T-helper 2 cell treated with Interferon-gamma antibody and Interleukin-4, amounts not matched to agents 100 ng/mL and 5 ng/mL, for 36 hours (primary cell): ENCODE data around the gene MT1G. TPM values are rescaled to one million over a fixed set of nuclear protein-coding genes. Genes with fewer than 3 reads are reported as not detected.
"Not testable (repeated sequence)": the region's sequence is repeated elsewhere in the genome, so short reads cannot be mapped to it uniquely, and the experiment has no call there.

Experiments
- intact Hi-C: fragments of 100-400 bp; cut with micrococcal nuclease; formaldehyde crosslinking; loops from one replicate; pipeline ENCODE4 v1.15.1; 2023
- total RNA-seq: library from RNA; stranded (reverse); gene quantifications from 2 replicates; pipeline ENCODE4 v1.2.3, GENCODE V29; 2022

MT1G gene
- total RNA-seq, 1 donor from 2014 or later: 30.1 TPM

- intact Hi-C loops: loop anchor here (2.0 kb wide), 1 partner anchor 21 kb away; no protein-coding TSS in a partner anchor
Observed at GRCh38 chr16:56637814-56638750, 29.8 kb downstream of the MT1G start, which contains the start of gene MT1A. MT1A (plus strand) TSS chr16:56638666; CDS start chr16:56638739, 73 bp downstream.

- intact Hi-C loops: no loop called here
Observed at GRCh38 chr16:56636616-56637413, 31.1 kb downstream of the MT1G start.

GRCh38 chr16:56635441-56635967, 32.4 kb downstream of the MT1G start:
- intact Hi-C loops: no loop called here

DNA sequence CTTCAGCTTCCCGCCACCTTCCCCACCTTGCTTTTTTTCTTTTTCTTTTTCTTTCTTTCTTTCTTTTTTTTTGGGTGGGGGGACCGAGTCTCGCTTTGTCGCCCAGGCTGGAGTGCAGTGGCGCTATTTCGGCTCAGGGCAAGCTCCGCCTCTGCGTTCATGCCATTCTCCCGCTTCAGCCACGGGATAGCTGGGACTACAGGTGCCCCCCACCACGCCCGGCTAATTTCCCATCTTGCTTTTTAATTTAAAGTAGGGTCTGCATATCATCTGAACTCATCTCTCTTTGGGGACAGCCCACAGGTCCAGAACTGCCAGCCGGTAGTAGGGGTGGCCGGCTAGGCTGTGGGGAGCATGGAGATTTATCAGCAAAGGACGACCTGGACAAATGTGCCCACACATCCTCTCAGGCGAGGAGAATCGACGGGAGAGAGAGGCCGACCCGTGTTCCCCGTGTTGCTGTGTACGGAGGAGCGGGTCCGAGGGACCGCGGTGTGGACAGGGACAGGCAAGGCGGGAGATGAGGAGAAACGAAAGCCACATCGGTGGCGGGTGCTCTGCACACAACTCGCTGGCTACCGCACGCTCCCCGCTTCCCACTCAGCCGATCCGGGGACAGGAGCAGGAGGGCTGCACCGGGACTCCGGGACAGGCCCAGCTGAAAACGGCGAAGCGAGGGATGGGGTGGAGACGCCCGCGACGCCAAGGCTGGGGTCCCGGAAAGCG, 33.0 kb downstream of the MT1G start:
- intact Hi-C loops: no loop called here

DNA sequence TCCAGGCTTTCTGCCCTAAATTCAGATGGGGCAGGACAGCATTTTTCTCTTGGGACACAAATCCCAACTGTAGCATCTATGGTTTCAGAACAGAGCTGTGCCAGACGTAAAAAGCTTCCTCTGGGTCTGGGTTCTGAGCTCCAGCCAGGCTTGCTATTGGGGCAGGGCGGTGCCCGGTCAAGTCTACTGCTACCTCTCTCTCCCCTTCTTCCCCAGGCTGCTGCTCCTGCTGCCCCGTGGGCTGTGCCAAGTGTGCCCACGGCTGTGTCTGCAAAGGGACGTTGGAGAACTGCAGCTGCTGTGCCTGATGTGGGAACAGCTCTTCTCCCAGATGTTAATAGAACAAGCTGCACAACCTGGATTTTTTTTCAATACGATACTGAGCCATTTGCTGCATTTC, 34.3 kb downstream of the MT1G start:
- intact Hi-C loops: no loop called here

GRCh38 chr16:56632848-56633365, 35.0 kb downstream of the MT1G start:
- intact Hi-C loops: no loop called here

DNA sequence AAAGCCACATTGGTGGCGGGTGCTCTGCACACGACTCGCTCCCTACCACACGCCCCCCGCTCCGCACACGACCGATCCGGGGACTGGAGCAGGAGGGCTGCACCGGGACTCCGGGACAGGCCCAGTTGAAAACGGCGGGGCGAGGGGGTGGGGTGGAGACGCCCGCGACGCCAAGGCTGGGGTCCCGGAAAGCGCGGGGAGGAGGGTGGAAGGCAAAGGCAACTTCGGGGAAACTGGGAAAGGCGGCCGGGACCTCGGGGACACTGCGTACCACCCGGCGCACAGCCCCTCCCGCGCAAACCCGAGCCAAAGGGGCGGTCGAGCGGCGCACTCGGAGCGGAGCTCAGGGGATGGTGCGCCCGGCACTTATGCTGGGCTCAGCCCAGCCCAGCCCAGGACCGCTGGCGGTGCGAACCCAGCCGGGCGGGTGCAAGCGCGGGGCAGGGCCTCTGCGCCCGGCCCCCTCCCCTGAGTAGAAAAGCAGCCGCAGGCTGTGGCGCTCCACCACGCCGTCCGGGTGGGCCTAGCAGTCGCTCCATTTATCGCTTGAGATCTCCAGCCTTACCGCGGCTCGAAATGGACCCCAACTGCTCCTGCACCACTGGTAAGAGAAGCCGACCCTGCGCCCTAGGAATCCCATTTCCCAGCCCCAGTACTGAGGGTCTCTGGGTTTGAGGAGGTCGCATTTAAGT, 35.6 kb downstream of the MT1G start, which contains the start of gene MT1M:
Gene MT1M (plus strand): TSS at position 504 of the 692 bp plus-strand sequence. CDS start 73 bp downstream, at position 577.
- intact Hi-C loops: no loop called here

GRCh38 chr16:56631832-56632155, 36.1 kb downstream of the MT1G start:
- intact Hi-C loops: no loop called here

DNA sequence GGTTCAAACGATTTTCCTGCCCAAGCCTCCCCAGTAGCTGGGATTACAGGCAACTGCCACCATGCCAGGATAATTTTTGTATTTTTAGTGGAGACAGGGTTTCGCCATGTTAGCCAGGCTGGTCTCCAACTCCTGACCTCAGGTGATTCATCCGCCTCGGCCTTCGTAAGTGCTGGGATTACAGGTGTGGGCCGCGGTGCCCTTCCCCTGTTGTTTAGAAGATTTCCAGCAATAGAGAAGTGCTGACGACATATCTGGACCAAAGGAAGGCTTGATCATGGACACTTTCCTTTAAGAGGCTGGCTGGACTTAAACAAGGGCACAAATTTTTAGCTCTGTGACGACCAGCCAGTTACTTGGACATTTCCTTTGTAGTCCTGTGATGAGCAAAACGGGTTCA, 36.7 kb downstream of the MT1G start:
- intact Hi-C loops: no loop called here

- intact Hi-C loops: no loop called here
Observed at GRCh38 chr16:56630134-56630533, 37.7 kb downstream of the MT1G start.

DNA sequence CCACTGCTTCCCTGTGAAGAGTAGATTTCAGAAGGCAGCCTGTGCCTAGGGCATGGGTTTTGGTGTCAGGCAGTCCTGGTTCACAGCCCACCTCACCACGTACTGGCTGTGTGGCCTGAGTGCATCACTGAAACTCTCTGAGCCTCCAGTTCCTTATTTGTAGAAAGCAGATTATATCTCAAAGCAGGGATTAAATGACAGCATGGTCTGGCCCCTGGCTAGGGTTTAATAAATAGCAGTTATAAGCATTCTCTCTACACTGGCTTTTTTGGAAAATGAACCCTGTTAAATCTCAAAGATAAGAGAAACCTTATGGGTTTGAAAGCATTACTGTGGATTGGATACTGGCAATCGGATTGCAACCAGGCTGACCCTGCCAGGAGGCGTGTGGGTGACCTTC, 38.3 kb downstream of the MT1G start:
- intact Hi-C loops: no loop called here

- intact Hi-C loops: no loop called here
Observed at GRCh38 chr16:56628486-56629350, 39.1 kb downstream of the MT1G start.

- intact Hi-C loops: no loop called here
Observed at GRCh38 chr16:56626685-56627084, 41.2 kb downstream of the MT1G start.

- intact Hi-C loops: loop anchor here (1.0 to 2.0 kb wide), 3 partner anchors 17 to 56 kb away; partner anchors contain the start of genes MT1X and MT2A
Observed at GRCh38 chr16:56625943-56626654, 41.8 kb downstream of the MT1G start.

GRCh38 chr16:56625140-56625942, 42.5 kb downstream of the MT1G start, which contains the start of gene MT1E:
MT1E (plus strand) TSS chr16:56625781; CDS start chr16:56625852, 71 bp downstream.
- intact Hi-C loops: loop anchor here (1.0 to 2.0 kb wide), 3 partner anchors 17 to 57 kb away; partner anchors contain the start of genes MT1X and MT2A

- intact Hi-C loops: loop anchor here (2.0 kb wide), 1 partner anchor 19 kb away; no protein-coding TSS in a partner anchor
Observed at GRCh38 chr16:56623637-56624036, 44.2 kb downstream of the MT1G start.

- intact Hi-C loops: not testable (repeated sequence)
Observed at GRCh38 chr16:56623184-56623583, 44.7 kb downstream of the MT1G start.
